HEK293 (cell line): ENCODE measurements around the gene FTO.

Experiments
- CTCF ChIP-seq: fragments of 450-650 bp; formaldehyde crosslinking; IDR thresholded peaks from 2 replicates; pipeline ENCODE4 v1.5.1; 2016; ENCODE audit warnings: missing biosample characterization, missing genetic modification characterization
- PBX3 ChIP-seq: sonication (generic); formaldehyde crosslinking; IDR thresholded peaks from 2 replicates; pipeline ENCODE4 v1.8.1; 2022; ENCODE audit warnings: mild to moderate bottlenecking, moderate library complexity, missing genetic modification reagents
- PRDM4 ChIP-seq: fragments of 450-650 bp; formaldehyde crosslinking; IDR thresholded peaks from 2 replicates; pipeline ENCODE4 v1.5.1; 2017; ENCODE audit warnings: missing biosample characterization, missing genetic modification characterization
- ZNF132 ChIP-seq: fragments of 450-650 bp; formaldehyde crosslinking; IDR thresholded peaks from 2 replicates; pipeline ENCODE4 v1.5.1; 2017; ENCODE audit warnings: missing biosample characterization, missing genetic modification characterization, borderline replicate concordance
- ZNF133 ChIP-seq: fragments of 450-650 bp; formaldehyde crosslinking; IDR thresholded peaks from 2 replicates; pipeline ENCODE4 v1.5.1; 2016; ENCODE audit warnings: missing biosample characterization, missing genetic modification characterization
- ZNF138 ChIP-seq: fragments of 450-650 bp; formaldehyde crosslinking; IDR thresholded peaks from 2 replicates; pipeline ENCODE4 v1.5.1; 2016; ENCODE audit warnings: missing biosample characterization, missing genetic modification characterization, borderline replicate concordance
- ZNF2 ChIP-seq: fragments of 450-650 bp; formaldehyde crosslinking; IDR thresholded peaks from 2 replicates; pipeline ENCODE4 v1.5.1; 2016; ENCODE audit warnings: missing biosample characterization, missing genetic modification characterization
- ZNF398 ChIP-seq: fragments of 450-650 bp; formaldehyde crosslinking; IDR thresholded peaks from 2 replicates; pipeline ENCODE4 v1.5.1; 2017; ENCODE audit warnings: missing biosample characterization, missing genetic modification characterization

GRCh38 chr16:53925526-53925925, 221.6 kb downstream of the FTO start:
- TF ChIP-seq CTCF (tag by site-specific recombination) (no peak), ZNF2 (tag by site-specific recombination) (no peak), PRDM4 (tag by site-specific recombination) (no peak), ZNF398 (no peak), ZNF138 (no peak), ZNF132 (no peak), ZNF133 (tag by site-specific recombination) (no peak), PBX3 (CRISPR knock-in tag) (no peak)
